ENCODE measurements around the gene CNTNAP2.

CNTNAP2 gene

DNA sequence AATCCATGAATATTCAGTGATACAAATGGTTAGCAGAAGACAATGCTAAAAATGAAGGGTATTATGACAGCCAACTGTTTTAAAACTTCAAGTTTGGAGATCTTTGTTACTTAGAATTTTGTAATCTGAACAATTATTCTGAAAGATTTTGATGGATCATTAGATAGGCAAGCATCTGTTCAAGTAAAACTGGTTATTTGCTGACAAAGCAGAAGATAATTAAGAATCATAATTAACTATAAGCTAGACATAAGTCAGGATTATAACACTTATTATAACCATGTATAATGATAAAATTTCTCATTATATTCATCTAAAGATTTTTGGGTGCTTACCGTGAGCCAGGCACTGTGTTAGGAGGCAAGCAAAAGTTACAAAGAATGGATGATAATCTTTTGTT lies 1145.1 kb downstream of the CNTNAP2 start:
- no peak overlapping the region for H3K27ac ChIP-seq
- no peak for DNase-seq (ENCODE audit: low read depth, low spot score)

- DNase-seq (ENCODE audit: low read depth, low spot score): no peak
- no peak overlapping the region for H3K27ac ChIP-seq
These were observed 1148.9 kb downstream of the CNTNAP2 start for GRCh38 chr7:147265528-147265927.

GRCh38 chr7:147276106-147276505 lies 1159.5 kb downstream of the CNTNAP2 start:
- no peak overlapping the region for H3K27ac ChIP-seq
- no peak for DNase-seq (ENCODE audit: low read depth, low spot score)

DNA sequence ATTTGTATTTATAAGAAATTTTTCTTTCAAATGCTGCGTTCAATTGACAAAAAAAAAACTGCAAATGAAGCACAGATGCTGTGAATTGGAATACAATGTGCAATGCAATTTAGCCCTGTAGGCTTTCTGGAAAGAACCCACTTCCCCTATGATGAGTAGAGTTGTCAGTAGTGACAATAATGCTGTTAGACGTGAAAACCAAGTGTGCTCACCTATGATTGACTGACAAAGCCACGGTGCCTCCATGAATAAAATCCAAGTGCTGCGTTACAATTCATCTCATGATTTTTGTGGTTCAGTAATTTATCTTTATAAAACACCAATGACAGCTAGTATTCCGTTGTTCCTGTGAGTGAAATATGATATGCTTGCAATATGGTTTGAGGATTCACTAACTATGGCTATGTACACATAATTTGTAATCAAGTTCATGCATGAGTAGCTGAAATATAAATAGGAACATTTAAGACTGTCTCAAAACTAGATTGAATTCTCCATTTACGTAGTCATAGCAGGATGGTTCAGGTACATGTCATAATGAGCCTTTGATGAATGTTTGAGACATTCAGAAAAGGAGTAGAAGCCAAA lies 1160.3 kb downstream of the CNTNAP2 start:
- DNase-seq (ENCODE audit: low read depth, low spot score): no peak
- no peak overlapping the region for H3K27ac ChIP-seq

- DNase-seq (ENCODE audit: low read depth, low spot score): no peak
These were observed 1162.9 kb downstream of the CNTNAP2 start for GRCh38 chr7:147279514-147279913.

GRCh38 chr7:147279964-147280374 lies 1163.4 kb downstream of the CNTNAP2 start:
- no peak for DNase-seq (ENCODE audit: low read depth, low spot score)
- no peak overlapping the region for H3K27ac ChIP-seq

More at GRCh38 chr7:147279514-147279913, 1162.9 kb downstream of the CNTNAP2 start:
- H3K27ac ChIP-seq: no peak overlapping the region

GRCh38 chr7:147282204-147282603 lies 1165.6 kb downstream of the CNTNAP2 start:
- no peak overlapping the region for H3K27ac ChIP-seq
- DNase-seq (ENCODE audit: low read depth, low spot score): no peak

DNA sequence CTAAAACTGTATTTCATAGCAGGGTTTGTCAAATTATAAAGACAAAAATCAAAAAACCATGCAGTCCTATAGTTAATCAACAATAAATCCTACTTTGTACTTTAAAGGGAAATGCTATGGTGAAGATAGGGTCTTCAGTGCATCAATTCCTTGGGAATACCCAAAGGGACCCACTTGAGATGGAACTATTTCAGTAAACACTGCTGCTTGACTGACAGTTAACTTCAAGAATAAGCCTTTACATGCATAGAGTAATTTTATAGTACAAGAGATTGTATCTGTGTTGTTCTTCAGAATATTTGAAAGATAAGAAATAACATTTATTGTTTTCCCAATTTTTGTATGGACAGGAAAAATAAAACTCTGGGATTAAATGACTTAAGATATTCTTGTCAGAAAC lies 1179.6 kb downstream of the CNTNAP2 start:
- DNase-seq (ENCODE audit: low read depth, low spot score): no peak
- H3K27ac ChIP-seq: no peak overlapping the region

DNA sequence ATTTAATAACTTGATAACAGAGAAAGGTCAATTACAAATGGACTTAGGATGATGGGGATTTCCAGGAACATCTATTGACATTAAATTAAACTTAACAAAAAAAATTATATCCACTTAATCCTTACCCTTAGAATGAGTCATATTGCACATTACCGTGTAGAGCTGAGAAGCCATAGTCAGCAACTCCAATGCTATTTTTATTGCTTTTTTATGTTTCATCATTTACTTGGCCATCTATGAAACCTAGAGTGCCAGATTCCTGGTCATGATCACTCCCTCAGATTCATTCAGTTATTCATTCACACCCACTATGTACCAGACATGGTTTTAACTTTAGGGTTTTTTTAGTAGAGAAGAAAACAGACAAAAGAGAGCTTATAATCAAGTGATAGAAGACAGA lies 1180.4 kb downstream of the CNTNAP2 start:
- H3K27ac ChIP-seq: no peak overlapping the region
- DNase-seq (ENCODE audit: low read depth, low spot score): no peak

GRCh38 chr7:147298611-147299043 lies 1182.0 kb downstream of the CNTNAP2 start:
- no peak overlapping the region for H3K27ac ChIP-seq
- no peak for DNase-seq (ENCODE audit: low read depth, low spot score)

- H3K27ac ChIP-seq: no peak overlapping the region
- no peak for DNase-seq (ENCODE audit: low read depth, low spot score)
These were observed 1183.7 kb downstream of the CNTNAP2 start for GRCh38 chr7:147300293-147300692.

DNA sequence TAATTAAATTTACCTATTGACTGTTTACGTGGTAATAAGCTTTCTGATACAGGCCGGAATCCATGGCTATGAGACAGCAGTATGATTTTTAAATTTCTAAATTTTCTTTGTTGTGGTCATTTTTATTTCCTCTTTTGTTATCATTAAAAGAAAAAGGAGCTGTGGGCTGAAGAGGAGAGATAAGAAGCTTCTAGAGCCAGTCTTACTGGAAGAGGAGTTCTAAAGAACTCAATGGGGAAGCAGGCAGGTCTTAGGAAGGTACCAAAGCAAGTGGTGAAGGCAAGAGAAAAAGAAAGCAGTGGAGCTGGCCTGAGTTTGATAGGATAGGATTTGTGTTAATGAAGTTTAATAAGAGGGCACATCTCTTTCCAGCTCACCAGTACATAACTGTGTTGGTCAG lies 1187.8 kb downstream of the CNTNAP2 start:
- DNase-seq (ENCODE audit: low read depth, low spot score): no peak
- no peak overlapping the region for H3K27ac ChIP-seq

DNA sequence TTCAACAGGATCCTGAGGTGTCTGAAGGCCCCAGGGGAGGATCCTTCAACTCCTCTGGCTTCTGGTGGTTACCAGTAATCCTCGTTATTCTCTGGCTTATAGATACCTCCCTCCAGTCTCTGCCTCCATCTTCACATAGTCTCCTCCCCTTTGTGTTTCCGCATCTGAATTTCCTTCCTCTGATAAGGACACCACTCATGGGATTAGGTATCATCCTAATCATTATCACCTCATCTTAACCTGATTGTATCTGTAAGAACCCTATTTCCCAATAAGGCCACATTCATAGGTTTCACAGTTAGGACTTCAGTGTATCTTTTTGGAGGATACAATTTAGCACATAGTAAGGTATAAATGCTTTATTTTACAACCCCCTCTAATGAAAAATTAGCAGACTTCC lies 1189.2 kb downstream of the CNTNAP2 start:
- no peak for DNase-seq (ENCODE audit: low read depth, low spot score)
- H3K27ac ChIP-seq: no peak overlapping the region

- DNase-seq (ENCODE audit: low read depth, low spot score): no peak
These were observed 1191.9 kb downstream of the CNTNAP2 start for GRCh38 chr7:147308539-147308938.

GRCh38 chr7:147311336-147311735 lies 1194.7 kb downstream of the CNTNAP2 start:
- no peak overlapping the region for H3K27ac ChIP-seq
- DNase-seq (ENCODE audit: low read depth, low spot score): no peak

More at GRCh38 chr7:147308539-147308938, 1191.9 kb downstream of the CNTNAP2 start:
- no peak overlapping the region for H3K27ac ChIP-seq

DNA sequence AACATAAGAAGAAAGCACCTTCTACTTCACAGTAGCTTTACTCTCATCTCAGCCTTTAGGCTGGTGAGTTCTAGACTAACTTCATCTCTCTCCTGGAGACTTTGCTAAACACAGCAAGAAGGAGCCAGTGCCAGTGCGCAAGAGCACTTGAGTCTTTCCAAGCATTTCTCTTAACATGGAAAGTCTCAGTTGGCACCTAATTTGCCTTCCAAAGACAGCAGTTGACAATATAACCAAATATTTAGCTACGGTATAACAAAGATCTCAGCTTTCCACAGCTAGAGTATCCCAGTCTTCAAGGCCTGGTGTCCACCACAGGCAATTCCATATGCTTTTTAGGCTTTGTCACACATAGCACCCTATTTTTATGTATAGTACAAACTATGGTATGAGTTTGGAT lies 1204.9 kb downstream of the CNTNAP2 start:
- H3K27ac ChIP-seq: no peak overlapping the region
- DNase-seq (ENCODE audit: low read depth, low spot score): no peak

- H3K27ac ChIP-seq: no peak overlapping the region
- no peak for DNase-seq (ENCODE audit: low read depth, low spot score)
These were observed 1216.4 kb downstream of the CNTNAP2 start for GRCh38 chr7:147332988-147333387.

GRCh38 chr7:147363101-147363500 lies 1246.5 kb downstream of the CNTNAP2 start:
- H3K27ac ChIP-seq: no peak overlapping the region
- no peak for DNase-seq (ENCODE audit: low read depth, low spot score)

- no peak overlapping the region for H3K27ac ChIP-seq
- no peak for DNase-seq (ENCODE audit: low read depth, low spot score)
These were observed 1259.6 kb downstream of the CNTNAP2 start for GRCh38 chr7:147376192-147376591.

DNA sequence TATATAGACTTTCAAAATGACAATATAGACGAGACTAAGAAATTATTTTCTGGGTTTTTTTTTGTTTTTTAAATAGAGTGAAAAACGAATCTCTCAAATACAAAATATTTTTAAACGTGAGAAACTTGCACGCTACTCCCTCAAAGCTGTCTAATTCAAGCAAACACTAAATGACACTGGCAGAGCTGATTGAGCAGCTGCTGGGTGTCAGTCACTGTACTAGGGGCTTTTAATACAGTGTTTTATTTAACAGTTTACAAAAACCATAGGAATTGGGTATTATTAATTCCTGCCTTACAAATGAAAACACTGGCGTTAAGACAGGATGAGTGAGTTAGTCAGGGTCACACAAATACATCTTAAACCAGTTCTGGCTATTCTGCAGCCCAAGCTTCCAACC lies 1264.3 kb downstream of the CNTNAP2 start:
- no peak overlapping the region for H3K27ac ChIP-seq
- no peak for DNase-seq (ENCODE audit: low read depth, low spot score)

DNA sequence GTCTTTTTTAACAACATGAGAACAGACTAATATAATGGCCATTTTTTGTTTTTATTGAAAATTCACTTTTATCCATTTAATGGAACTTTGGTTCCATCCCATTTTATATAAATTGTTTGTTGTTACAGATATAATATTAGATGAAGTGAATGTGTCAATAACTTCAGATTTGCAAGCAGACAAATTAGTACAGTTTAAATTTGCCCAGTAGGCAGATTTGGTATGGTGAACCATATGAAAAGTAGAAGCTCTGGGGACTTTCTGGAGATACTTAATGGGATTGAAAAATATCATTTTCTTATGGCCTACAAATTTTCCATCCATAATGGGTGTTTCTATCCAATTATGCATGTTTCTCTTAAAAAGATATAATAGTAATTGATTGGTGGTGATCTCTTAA lies 1277.7 kb downstream of the CNTNAP2 start:
- no peak for DNase-seq (ENCODE audit: low read depth, low spot score)
- H3K27ac ChIP-seq: no peak overlapping the region

DNA sequence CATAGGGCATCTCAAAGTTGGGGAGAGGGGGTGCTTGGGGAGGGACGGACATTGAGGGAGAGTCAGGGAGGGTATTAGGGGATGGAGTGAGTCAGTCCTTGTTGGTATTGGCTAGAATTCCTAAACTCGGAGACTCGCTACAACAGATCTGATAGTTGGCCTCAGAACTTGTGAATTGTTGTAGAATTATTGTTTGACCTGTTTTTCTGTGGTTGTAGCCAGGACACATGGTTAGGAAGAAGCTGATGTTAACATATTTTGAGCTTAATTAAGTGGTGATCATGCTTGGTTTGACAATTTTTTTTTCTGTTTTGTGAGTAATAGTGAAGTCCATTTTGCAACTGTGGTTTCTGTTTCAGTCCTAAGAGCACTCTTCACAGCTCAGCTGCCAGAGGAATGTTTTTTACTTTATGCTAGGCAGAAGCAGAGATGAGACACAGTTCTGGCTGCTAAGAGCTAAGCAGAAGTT lies 1283.7 kb downstream of the CNTNAP2 start:
- no peak for DNase-seq (ENCODE audit: low read depth, low spot score)
- no peak overlapping the region for H3K27ac ChIP-seq
